COLO668 (cell line): ENCODE results near the gene ZNF324.
A peak's percentile ranks its signal among the peaks of the same experiment; 100 is the strongest.
"Not testable (repeated sequence)": the region's sequence is repeated elsewhere in the genome, so short reads cannot be mapped to it uniquely, and the experiment has no call there.

Experiments
- DNase-seq: peaks from one replicate; lab custom pipeline; 2025; ENCODE audit not compliant: unreplicated experiment; lab: John Stamatoyannopoulos, UW

ZNF324 gene

GRCh38 chr19:58466760-58467589, at the start of gene ZNF324:
Gene ZNF324 (plus strand): TSS chr19:58467080. CDS start chr19:58469186, 2,106 bp downstream.
- peak; percentile 99 for DNase-seq

- DNase-seq, result no peak
Observed at GRCh38 chr19:58428617-58429016, 38.3 kb upstream of the ZNF324 start.

GRCh38 chr19:58429745-58430144, 37.1 kb upstream of the ZNF324 start:
- no peak for DNase-seq

- no peak for DNase-seq
Observed at GRCh38 chr19:58434217-58434616, 32.7 kb upstream of the ZNF324 start.

- DNase-seq, result peak; percentile 94
Observed at GRCh38 chr19:58439576-58440554, 27.0 kb upstream of the ZNF324 start, which contains the start of gene ZNF132. Gene ZNF132 (minus strand): TSS chr19:58440153. CDS start chr19:58439821, 332 bp downstream.

GRCh38 chr19:58440556-58440955, 26.3 kb upstream of the ZNF324 start:
- DNase-seq, result no peak

GRCh38 chr19:58442986-58443385, 23.9 kb upstream of the ZNF324 start:
- DNase-seq, result not testable (repeated sequence)

- not testable (repeated sequence) for DNase-seq
Observed at GRCh38 chr19:58448860-58449259, 18.0 kb upstream of the ZNF324 start.

- DNase-seq, result not testable (repeated sequence)
Observed at GRCh38 chr19:58449980-58450379, 16.9 kb upstream of the ZNF324 start.

- no peak for DNase-seq
Observed at GRCh38 chr19:58450856-58451357, 16.0 kb upstream of the ZNF324 start.

- peak; percentile 97 for DNase-seq
Observed at GRCh38 chr19:58451358-58452101, 15.3 kb upstream of the ZNF324 start, which contains the start of gene ZNF324B. Gene ZNF324B (plus strand): TSS chr19:58451622. CDS start chr19:58453702, 2,080 bp downstream.

GRCh38 chr19:58453743-58454142, 13.1 kb upstream of the ZNF324 start:
- no peak for DNase-seq

- no peak for DNase-seq
Observed at GRCh38 chr19:58455306-58455705, 11.6 kb upstream of the ZNF324 start.

GRCh38 chr19:58456111-58456510, 10.8 kb upstream of the ZNF324 start:
- no peak for DNase-seq

- DNase-seq, result no peak
Observed at GRCh38 chr19:58460039-58460438, 6.8 kb upstream of the ZNF324 start.

- no peak for DNase-seq
Observed at GRCh38 chr19:58466089-58466759, 656 bp upstream of the ZNF324 start.

- peak; percentile 31 for DNase-seq
Observed at GRCh38 chr19:58468216-58468839, 1.4 kb downstream of the ZNF324 start.

- no peak for DNase-seq
Observed at GRCh38 chr19:58469241-58470013, 2.5 kb downstream of the ZNF324 start.
